Ishikawa (cell line): ENCODE data around the gene C6orf141.

ENCODE experiments used
- CEBPB ChIP-seq: IDR thresholded peaks from 2 replicates; pipeline ENCODE4 v1.6.1; 2012
- EP300 ChIP-seq: IDR thresholded peaks from 2 replicates; pipeline ENCODE4 v1.6.1; 2012; ENCODE audit warnings: borderline replicate concordance
- FOXM1 ChIP-seq: IDR thresholded peaks from 2 replicates; pipeline ENCODE4 v1.6.1; 2012; ENCODE audit warnings: low read depth, borderline replicate concordance
- NFIC ChIP-seq: IDR thresholded peaks from 2 replicates; pipeline ENCODE4 v1.6.1; 2012
- RAD21 ChIP-seq: IDR thresholded peaks from 2 replicates; pipeline ENCODE4 v1.6.1; 2012; ENCODE audit warnings: low read depth
- TAF1 ChIP-seq: IDR thresholded peaks from 2 replicates; pipeline ENCODE4 v1.6.1; 2012; ENCODE audit warnings: low read depth, mild to moderate bottlenecking
- TEAD4 ChIP-seq: IDR thresholded peaks from 2 replicates; pipeline ENCODE4 v1.6.1; 2012
- YY1 ChIP-seq: IDR thresholded peaks from 2 replicates; pipeline ENCODE4 v1.6.1; 2012; ENCODE audit warnings: low read depth
- ZBTB7A ChIP-seq: IDR thresholded peaks from 2 replicates; pipeline ENCODE4 v1.6.1; 2012; ENCODE audit warnings: low read depth
- TF ChIP-seq, protein P1 (sequence below): IDR thresholded peaks from 2 replicates; pipeline ENCODE4 v1.6.1; 2012
- TF ChIP-seq, protein P2 (sequence below): IDR thresholded peaks from 2 replicates; pipeline ENCODE4 v1.6.1; 2012; ENCODE audit warnings: low read depth, mild to moderate bottlenecking

- TF ChIP-seq CEBPB = no peak
- no peak for TF ChIP-seq TEAD4
- no peak for TF ChIP-seq RAD21
- no peak for TF ChIP-seq EP300
- no peak for TF ChIP-seq TAF1
- TF ChIP-seq, protein P1, sequence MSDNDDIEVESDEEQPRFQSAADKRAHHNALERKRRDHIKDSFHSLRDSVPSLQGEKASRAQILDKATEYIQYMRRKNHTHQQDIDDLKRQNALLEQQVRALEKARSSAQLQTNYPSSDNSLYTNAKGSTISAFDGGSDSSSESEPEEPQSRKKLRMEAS = peak; percentile 34; the same call in 1 of the 2 replicates
- no peak for TF ChIP-seq ZBTB7A
- TF ChIP-seq FOXM1 = no peak
- TF ChIP-seq YY1 = no peak
- TF ChIP-seq NFIC = no peak
- TF ChIP-seq, protein P2, sequence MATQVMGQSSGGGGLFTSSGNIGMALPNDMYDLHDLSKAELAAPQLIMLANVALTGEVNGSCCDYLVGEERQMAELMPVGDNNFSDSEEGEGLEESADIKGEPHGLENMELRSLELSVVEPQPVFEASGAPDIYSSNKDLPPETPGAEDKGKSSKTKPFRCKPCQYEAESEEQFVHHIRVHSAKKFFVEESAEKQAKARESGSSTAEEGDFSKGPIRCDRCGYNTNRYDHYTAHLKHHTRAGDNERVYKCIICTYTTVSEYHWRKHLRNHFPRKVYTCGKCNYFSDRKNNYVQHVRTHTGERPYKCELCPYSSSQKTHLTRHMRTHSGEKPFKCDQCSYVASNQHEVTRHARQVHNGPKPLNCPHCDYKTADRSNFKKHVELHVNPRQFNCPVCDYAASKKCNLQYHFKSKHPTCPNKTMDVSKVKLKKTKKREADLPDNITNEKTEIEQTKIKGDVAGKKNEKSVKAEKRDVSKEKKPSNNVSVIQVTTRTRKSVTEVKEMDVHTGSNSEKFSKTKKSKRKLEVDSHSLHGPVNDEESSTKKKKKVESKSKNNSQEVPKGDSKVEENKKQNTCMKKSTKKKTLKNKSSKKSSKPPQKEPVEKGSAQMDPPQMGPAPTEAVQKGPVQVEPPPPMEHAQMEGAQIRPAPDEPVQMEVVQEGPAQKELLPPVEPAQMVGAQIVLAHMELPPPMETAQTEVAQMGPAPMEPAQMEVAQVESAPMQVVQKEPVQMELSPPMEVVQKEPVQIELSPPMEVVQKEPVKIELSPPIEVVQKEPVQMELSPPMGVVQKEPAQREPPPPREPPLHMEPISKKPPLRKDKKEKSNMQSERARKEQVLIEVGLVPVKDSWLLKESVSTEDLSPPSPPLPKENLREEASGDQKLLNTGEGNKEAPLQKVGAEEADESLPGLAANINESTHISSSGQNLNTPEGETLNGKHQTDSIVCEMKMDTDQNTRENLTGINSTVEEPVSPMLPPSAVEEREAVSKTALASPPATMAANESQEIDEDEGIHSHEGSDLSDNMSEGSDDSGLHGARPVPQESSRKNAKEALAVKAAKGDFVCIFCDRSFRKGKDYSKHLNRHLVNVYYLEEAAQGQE = no peak
Observed at GRCh38 chr6:49550492-49551077, at the start of gene C6orf141.
